ENCODE data around the gene TLE2.

Gene TLE2

DNA sequence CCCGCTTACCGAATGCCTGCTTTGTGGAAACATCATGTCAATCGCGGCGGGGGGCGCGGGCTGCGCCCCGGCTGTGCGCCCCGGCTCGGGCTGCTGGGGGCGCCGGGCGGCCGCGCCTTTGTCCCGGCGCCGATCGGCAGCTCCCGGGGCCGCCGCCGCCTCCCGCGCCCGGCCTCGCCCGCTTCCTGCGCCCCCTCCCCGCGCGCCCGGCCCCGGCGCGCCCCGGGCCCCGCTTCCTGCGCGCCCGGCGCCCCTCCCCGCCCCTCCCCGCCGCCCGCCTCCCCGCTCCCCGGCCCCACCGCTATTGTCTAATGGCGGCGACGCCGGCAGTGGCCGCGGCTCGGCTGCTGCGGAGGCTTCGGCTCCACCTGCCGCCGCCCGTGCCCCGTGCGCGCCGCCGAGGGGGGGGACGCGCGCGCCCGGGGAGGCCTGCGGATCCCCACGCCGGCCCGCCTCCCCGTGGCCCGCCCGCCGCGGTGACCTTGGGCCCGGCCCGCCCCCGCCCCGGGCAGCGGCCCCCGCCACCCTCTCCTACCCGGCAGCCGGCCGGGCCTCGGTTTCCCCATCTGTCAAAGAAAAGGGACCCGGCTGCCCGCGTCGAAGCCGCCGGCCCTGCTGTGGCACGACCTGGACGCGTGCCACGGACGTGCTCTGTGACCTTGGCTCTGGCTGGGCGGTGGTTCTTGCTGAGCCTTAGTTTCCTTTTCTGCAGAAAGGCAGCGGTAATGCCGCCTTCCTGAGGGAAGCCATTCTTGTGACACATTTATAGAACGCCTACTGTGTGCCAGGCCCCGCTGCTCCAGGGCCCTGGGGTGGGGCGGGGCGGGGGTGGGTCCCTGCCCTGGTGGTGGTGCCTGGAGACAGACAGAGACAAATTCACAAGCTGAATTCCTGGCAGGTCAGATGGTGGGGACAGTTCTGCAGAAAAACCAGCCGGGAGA is 33.4 kb upstream of the TLE2 start, which contains the start of gene TLE5:
TSS of gene TLE5 (minus strand) at position 331 of the 941 bp plus-strand sequence. CDS start at position 36, 295 bp downstream.
- Histone ChIP-seq H3K9me2 (replicated peaks; ENCODE audit: insufficient read depth, low read length) (no peaks in the 10 kb centered on the region), H4K20me1 (ENCODE audit: low read depth, low read length) (no peaks in the 10 kb centered on the region), H3K27ac (ENCODE audit: low read depth, low read length) (peak within 1 kb of the TSS; percentile 94), H3K36me3 (ENCODE audit: low read length) (no peaks in the 10 kb centered on the region), H3K79me2 (ENCODE audit: insufficient read depth, low read length) (no peaks in the 10 kb centered on the region; the same call in 1 of the 2 replicates), H3K27me3 (ENCODE audit: low read length) (no peaks in the 10 kb centered on the region), H3K9me3 (ENCODE audit: insufficient read depth, low read length) (no peaks in the 10 kb centered on the region), H3K4me2 (ENCODE audit: low read depth, low read length, poor library complexity, severe bottlenecking) (peak within 1 kb of the TSS; percentile 73), H2AFZ (ENCODE audit: low read depth, low read length, severe bottlenecking) (peak within 1 kb of the TSS; percentile 96), H3K9ac (ENCODE audit: low read length) (peak within 1 kb of the TSS; percentile 84), H3K4me3 (ENCODE audit: insufficient read depth, low read length, poor library complexity, severe bottlenecking) (peak within 1 kb of the TSS; percentile 77), H3F3A (ENCODE audit: insufficient read depth) (peaks cover 19% of the 10 kb centered on the region)
- TF ChIP-seq CTCF (IDR thresholded peaks at IDR 0.05; ENCODE audit: insufficient read depth, low read length, poor library complexity, severe bottlenecking) (no peak), EZH2phosphoT487 (conservative IDR thresholded peaks at IDR 0.05; ENCODE audit: low read length) (no peak)

- Histone ChIP-seq H3K36me3 (ENCODE audit: low read length) (no peaks in the 10 kb centered on the region), H3K4me3 (ENCODE audit: insufficient read depth, low read length, poor library complexity, severe bottlenecking) (peak overlapping the region; percentile 77), H3K27me3 (ENCODE audit: low read length) (no peaks in the 10 kb centered on the region), H3K27ac (ENCODE audit: low read depth, low read length) (peak overlapping the region; percentile 94), H3F3A (ENCODE audit: insufficient read depth) (peaks cover 19% of the 10 kb centered on the region), H3K4me2 (ENCODE audit: low read depth, low read length, poor library complexity, severe bottlenecking) (peak overlapping the region; percentile 66), H3K9me3 (ENCODE audit: insufficient read depth, low read length) (no peaks in the 10 kb centered on the region), H4K20me1 (ENCODE audit: low read depth, low read length) (no peaks in the 10 kb centered on the region), H3K79me2 (ENCODE audit: insufficient read depth, low read length) (no peaks in the 10 kb centered on the region; the same call in 1 of the 2 replicates), H3K9ac (ENCODE audit: low read length) (peak overlapping the region; percentile 84), H3K9me2 (replicated peaks; ENCODE audit: insufficient read depth, low read length) (no peaks in the 10 kb centered on the region), H2AFZ (ENCODE audit: low read depth, low read length, severe bottlenecking) (no peak overlapping the region)
- TF ChIP-seq CTCF (IDR thresholded peaks at IDR 0.05; ENCODE audit: insufficient read depth, low read length, poor library complexity, severe bottlenecking), result peak; percentile 59
- no peak for TF ChIP-seq EZH2phosphoT487 (conservative IDR thresholded peaks at IDR 0.05; ENCODE audit: low read length)
These were observed 32.4 kb upstream of the TLE2 start for GRCh38 chr19:3061182-3062161.

DNA sequence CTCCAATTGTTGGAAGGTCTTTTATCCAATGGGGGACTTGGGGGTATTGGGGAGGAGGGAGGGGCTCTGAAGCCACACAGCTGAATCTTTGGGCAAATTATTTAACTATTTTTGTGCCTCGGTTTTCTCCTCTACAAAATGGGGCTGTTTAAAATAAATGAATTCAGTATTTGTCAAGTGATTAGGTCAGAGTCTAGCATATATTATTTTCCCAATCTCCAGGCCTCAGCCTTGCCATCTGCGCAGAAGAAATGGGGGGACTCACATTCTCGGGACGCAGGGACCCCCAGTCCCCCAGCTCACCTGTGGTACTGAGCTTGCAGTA is 31.7 kb upstream of the TLE2 start:
- Histone ChIP-seq H2AFZ (ENCODE audit: low read depth, low read length, severe bottlenecking) (no peak overlapping the region), H3F3A (ENCODE audit: insufficient read depth) (peaks cover 19% of the 10 kb centered on the region), H3K9ac (ENCODE audit: low read length) (peak overlapping the region; percentile 84), H4K20me1 (ENCODE audit: low read depth, low read length) (no peaks in the 10 kb centered on the region), H3K36me3 (ENCODE audit: low read length) (no peaks in the 10 kb centered on the region), H3K79me2 (ENCODE audit: insufficient read depth, low read length) (no peaks in the 10 kb centered on the region; the same call in 1 of the 2 replicates), H3K4me3 (ENCODE audit: insufficient read depth, low read length, poor library complexity, severe bottlenecking) (peak overlapping the region; percentile 77), H3K27ac (ENCODE audit: low read depth, low read length) (peak overlapping the region; percentile 94), H3K9me2 (replicated peaks; ENCODE audit: insufficient read depth, low read length) (no peaks in the 10 kb centered on the region), H3K27me3 (ENCODE audit: low read length) (no peaks in the 10 kb centered on the region), H3K9me3 (ENCODE audit: insufficient read depth, low read length) (no peaks in the 10 kb centered on the region), H3K4me2 (ENCODE audit: low read depth, low read length, poor library complexity, severe bottlenecking) (peak overlapping the region; percentile 66)
- TF ChIP-seq EZH2phosphoT487 (conservative IDR thresholded peaks at IDR 0.05; ENCODE audit: low read length) (no peak), CTCF (IDR thresholded peaks at IDR 0.05; ENCODE audit: insufficient read depth, low read length, poor library complexity, severe bottlenecking) (no peak)

Measured in SU-DHL-6 (cell line).